HG03457 (cell line): ENCODE data around the gene PRPF40B.

Experiments
- ATAC-seq: cut with Tn5 transposase; IDR thresholded peaks from one replicate; pipeline ENCODE4 v1.9.1; 2021; ENCODE audit warnings: moderate number of reproducible peaks; ENCODE audit not compliant: unreplicated experiment

The PRPF40B gene

DNA sequence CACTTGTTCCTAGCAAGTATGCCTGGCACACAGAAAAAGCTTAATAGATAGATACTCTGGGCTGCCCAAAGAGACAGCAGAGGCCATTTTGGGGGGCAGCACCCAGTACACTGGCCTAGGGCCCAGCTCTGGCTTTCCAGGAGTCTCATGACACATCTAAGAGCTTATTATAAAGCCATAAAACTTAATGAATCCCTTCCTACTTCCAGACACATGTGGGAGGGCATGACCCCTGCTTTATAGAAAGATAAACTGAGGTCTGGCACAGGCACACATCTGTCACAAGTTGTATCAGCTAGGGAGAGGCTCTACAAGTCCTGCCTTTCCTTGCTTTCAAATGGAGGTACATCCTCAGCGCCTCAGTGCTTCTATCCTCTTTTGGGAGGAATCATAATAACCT is 56.7 kb downstream of the PRPF40B start:
- no peak for ATAC-seq

DNA sequence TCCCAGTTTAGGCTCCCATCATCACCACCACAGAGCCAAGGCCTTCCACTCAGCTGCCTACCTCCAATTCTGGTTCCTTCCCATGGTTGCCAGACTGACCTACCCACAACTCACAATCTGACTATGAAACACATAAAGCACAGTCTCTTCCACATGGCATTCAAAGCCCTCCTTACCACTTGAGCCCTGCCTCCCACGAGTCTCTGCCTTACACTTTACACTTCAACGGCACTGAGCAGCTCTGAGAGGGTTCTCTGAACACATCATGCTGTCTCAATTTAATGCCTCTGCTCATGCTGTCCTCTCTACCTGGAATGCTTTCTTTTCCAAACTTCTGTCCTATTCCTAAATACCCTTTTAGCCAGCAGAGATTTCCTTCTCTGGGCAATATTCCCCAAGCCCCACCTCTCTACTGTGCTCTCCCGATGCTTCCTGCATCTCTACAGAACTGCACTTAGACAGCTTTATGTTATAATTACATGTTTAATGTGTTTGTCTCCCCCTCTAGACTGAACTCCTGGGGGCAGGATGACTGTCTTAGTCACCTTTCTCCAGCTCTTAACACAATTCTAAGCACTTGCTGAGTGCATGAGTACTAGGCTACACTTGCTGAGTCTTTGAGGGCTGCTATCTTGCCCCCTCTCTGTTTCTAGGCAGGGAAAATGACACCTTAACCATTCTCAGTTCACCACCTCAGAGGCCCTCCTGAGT is 60.4 kb downstream of the PRPF40B start:
- ATAC-seq = no peak

DNA sequence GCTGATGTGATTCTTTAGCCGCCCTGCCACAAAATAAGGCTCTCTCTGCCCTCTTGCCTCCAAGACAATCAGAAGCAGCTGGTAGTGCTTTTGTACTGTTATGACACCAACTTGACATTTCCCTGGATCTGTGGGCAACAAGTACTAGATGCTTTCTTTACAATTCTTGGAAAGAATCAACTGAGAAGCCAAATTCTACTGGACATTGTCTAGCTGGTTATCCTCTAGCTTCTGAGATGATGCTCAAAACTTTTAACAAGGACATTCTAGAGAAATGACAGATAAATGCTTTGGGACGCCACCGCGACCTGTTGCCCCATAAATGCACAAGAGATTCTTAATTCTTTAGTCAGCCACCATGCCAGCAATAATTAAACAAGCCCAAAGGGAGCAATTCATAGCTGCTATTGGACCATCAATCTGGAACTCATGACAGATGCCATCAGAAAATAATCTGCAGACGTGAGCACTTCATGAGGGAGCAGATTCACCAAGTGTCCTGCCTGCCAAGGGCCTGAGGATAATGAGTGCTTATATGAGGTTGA is 61.0 kb downstream of the PRPF40B start:
- no peak for ATAC-seq

DNA sequence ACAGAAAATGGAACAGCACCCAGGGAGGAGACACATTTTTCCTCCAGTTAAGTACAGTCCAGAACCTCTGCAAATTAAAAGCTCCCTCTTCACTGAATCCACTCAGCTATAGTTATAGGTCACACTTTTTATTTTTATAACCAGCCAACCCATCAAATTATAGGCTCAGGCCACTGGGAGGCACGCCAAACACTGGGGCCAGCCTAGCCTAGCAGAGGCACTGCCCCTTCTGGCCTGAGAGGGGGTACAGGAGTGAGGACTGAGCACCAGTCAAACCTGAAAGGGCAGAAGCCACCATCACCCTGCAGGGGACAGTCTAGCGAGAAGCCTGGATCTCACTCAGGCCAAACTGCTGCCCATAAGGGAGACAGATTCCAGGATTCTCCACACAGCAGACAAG is 64.6 kb downstream of the PRPF40B start:
- no peak for ATAC-seq

DNA sequence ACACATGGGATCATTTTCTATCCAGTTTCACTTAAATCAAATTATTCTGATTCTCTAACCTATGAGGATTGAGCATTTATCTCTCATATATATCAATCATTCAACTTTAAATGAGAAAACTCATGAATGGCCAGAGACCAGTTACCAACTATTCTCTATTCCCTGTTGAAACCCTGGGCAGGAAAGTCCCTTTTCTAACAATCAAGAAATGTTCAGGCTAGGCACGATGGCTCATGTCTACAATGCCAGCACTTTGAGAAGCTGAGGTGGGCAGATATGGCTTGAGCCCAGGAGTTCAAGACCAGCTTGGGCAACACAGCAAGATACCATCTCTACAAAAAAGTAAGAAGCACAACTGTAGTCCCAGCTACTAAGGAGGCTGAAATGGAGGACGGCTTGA is 65.9 kb downstream of the PRPF40B start:
- no peak for ATAC-seq

DNA sequence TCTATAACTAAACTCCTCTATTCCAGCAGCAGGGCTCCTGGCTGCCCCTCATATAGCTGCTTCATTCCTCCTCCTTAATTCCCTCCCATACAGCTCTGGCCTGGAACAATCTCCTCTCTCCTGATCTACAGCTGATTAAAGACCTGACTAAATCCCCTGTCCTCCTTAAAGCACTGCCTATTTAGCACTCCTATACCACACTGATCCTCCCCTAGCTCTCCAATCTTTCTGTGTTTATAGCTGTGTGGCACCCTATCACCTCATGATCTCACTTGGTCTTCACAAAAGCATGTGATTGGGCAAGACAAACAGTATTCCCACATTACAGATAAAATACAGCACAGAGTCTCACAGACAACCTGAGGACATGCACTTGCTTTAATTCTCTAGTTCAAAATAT is 66.4 kb downstream of the PRPF40B start:
- ATAC-seq = no peak

DNA sequence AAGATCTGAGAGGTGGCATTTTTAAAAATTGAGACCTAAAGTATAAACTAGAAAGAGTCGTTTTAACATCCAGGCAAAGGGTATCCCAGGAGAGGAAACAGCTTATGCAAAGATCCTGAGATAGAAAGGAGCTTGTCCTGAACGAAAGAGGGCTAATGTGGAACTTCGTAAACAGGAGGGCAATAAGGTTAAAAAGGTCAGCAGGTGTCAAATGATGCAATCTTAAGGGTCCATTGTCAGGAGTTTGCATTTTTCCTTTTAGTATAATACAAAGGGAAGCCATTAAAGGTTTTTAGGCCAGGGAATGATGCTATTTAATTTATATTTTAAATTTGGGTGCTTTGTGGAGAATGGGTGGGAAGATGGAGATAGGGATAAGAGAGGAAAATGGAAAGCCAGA is 69.5 kb downstream of the PRPF40B start:
- ATAC-seq = no peak

DNA sequence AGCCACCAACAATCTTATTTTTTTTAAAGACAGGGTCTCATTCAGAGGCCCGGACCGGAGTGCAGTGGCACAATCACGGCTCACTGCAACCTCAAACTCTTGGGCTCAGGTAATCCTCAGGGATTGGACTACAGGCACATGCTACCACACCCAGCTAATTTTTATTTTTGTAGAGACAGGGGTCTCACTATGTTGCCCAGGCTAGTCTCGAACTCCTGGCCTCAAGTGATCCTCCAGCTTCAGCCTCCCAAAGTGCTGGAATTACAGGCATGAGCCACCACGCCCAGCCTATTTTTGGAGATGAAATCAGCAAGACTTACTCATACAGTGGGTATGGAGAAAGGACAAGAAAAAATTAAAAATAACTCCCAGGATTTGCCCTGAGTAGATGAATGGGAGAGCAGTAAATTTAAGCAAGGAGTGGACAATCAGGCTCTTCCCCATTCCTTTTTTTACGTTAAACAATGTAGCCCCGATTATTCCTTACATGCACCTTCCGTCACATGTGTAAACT is 70.6 kb downstream of the PRPF40B start:
- ATAC-seq = no peak
